SK-N-DZ (cell line): ENCODE results near the gene P2RX3.
"Not testable (repeated sequence)": the region's sequence is repeated elsewhere in the genome, so short reads cannot be mapped to it uniquely, and the experiment has no call there.

Experiments
- DNase-seq: peaks from one replicate; pipeline ENCODE4 v3.0.0-alpha.2; 2015; ENCODE audit warnings: low spot score

P2RX3 gene

GRCh38 chr11:57397394-57397990, 59.3 kb downstream of the P2RX3 start:
- no peak for DNase-seq

GRCh38 chr11:57399221-57399620, 61.1 kb downstream of the P2RX3 start:
- no peak for DNase-seq

DNA sequence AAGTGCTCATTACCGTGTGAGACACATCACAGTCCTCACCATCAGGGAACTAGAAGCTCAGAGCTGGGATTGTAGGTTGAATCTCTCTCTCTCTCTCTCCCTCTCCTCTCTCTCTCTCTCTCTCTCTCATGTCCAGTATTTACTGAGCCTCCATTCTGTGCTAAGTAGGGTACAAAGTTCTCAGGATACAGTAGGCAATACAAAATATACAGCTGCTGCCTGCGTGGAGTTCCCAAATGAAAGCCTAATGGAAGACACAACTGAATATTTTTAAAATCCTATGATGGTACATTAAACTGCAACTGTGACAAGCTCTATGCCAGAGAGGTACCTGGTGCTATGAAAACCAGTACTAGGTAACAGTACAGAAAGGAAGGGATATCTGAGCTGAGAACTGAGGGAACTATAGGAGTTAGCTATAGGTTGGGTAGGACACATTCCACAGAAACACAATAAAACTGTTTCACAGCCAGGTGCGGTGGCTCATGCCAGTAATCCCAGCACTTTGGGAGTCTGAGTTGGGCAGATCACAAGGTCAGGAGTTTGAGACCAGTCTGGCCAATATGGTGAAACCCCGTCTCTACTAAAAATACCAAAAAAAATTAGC, 61.9 kb downstream of the P2RX3 start:
- DNase-seq: no peak

- no peak for DNase-seq
These were observed 64.2 kb downstream of the P2RX3 start for GRCh38 chr11:57402188-57403002.

- not testable (repeated sequence) for DNase-seq
These were observed 65.0 kb downstream of the P2RX3 start for GRCh38 chr11:57403003-57403801.

DNA sequence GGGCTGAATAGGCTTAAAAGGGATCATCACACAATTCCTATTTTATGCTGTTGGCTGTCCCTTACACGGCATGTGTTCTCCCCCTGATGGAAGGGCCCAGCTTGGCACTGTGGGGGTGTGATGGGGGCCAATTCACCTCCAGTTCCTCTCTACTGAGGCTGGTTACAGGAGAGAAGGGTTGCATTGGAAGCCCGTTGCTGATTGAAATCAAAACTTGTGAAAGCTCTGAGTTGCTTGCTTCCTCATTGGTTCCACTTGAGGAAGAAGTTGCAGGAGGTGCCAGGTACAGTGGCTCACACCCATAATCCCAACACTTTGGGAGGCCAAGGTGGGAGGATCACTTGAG, 65.6 kb downstream of the P2RX3 start:
- no peak for DNase-seq

DNA sequence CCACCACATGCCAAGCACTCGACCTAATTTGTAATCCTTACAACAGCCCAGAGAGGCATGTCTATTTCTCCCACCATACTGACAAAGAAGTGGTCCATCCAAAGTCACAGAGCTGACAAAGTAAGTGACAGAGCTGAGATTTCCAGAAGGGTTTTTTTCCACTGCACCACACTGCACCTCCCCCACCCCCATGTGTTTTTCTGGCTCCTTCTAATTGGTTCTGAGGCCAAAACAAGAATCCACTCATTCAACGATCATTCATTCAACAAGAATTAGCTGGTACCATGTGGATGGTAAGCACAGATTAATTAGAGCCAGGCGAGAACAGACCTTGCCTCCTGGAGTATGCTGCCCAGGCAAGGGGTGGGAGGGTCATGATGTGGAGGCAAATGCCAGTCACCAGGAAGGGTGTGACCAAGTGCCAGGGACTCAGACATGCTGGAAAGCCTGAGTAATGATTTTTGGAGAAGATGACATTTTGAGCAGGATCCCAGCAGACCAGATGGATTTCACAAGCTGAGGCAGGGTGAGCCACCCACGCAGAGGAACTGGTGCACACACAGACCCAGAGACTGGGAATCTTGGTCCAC, 67.2 kb downstream of the P2RX3 start:
- DNase-seq: no peak

DNA sequence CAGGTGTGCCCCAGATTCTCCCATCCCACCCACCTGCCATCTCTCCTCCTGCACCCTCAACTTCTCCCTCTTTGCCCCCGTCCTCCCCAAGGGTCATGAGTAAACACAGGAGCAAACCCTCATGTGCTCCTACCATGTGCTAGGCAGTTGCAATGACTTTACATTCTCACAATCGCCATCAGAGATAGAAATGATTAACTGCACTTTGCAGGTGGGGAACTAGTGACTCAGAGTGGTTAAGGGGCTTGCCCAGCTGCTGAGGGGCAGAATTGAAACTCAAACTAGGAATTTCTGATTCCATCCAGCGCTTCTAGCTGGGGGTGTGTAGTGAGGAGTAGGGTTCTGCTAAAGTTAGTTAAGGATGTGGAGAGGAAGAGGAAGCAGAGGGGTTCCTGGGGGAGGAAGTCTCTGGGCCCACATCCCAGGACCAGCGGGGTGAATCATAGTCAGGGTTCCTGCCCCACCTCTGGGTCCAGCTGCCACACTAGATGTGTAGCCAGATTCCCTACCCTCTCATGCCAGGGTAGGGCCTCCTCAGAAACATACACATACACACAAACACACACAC, 68.3 kb downstream of the P2RX3 start:
- no peak for DNase-seq

- no peak for DNase-seq
These were observed 69.1 kb downstream of the P2RX3 start for GRCh38 chr11:57407010-57407920.

GRCh38 chr11:57407941-57408475, 69.9 kb downstream of the P2RX3 start:
- no peak for DNase-seq

DNA sequence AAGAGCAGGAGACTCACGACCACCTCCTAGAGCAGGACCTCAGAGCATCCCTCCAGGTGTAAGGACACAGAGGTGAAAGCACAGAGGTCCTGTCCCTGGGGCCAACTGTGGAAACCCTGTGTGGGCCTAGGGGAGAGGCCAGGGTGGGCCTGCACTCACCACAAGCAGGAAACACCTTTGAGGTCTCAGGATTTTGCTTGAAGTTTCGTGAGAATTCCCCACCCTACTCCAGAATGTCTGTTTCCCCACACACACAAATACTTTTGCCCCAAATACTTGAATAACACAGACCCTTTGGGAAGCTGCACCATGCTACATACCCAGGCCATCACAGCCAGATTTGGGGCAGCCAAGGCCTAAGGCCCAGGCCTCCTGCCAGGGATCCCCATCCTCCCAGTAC, 70.6 kb downstream of the P2RX3 start:
- no peak for DNase-seq

DNA sequence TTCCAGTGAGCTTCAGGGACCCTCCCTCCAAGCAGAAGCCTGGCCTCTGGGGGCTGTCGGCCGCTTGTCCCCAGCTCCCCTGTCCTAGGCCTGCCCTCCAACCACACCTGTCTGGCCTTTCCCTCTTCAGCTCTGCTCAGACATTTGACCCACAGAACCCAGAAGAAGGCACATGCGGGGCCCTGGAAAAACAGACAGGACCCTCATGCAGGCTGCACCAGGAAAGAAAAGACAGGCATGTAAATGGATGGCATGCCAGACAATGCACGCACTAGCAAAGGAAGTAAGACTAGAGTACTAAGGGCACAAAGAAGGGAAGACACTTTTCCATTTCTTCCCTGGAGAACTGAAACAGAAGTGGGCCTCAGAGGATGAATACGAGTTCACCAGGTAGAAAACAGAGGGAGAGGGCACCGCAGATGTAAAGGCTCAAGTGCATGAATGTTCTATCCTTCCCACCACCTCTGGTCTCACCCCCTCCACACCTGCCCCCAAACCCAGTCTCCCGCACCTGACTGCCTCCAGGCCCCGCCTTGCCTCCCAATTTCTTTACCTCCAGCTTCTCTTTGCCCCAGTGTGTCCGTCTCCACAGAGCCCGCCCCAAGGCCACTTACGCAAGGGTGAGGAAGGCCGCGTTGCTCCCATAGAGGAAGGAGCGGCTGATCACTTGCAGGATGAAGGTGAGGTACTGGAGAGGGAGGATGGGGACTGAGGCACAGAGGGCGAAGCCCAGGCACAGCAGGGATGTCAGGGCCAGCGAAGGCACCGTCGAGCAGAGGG, 71.4 kb downstream of the P2RX3 start:
- no peak for DNase-seq

GRCh38 chr11:57410287-57410686, 72.1 kb downstream of the P2RX3 start:
- DNase-seq: no peak

- no peak for DNase-seq
These were observed 75.5 kb downstream of the P2RX3 start for GRCh38 chr11:57413681-57414080.

DNA sequence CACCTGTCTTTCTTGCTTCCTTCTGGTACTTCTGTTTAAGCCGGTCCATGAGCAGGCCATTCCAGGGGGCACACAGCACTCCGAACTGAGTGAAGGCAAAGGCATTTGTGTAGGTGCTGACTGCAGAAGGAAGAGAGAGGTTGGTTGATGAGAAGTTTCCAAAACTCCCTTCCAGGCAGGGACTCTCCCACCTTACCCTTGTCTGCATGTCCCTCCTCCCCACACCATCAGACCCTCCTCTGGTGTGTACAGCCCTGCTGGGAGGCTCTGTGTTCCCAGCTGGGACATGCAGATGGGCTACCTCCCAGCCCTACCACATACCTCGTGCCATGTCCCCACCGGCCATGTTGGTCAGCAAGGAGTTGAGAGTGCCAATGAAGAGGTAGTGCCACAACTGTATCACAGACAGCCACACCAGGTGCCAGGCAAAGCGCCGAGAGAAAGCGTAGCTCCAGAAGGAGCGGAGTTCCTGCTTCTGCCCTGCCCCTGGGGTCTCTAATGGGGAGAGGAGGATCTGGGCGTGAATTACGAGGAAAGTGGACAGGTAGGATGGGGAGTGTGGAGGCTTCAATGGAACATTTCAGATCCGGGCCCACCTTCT, 76.6 kb downstream of the P2RX3 start:
- no peak for DNase-seq

DNA sequence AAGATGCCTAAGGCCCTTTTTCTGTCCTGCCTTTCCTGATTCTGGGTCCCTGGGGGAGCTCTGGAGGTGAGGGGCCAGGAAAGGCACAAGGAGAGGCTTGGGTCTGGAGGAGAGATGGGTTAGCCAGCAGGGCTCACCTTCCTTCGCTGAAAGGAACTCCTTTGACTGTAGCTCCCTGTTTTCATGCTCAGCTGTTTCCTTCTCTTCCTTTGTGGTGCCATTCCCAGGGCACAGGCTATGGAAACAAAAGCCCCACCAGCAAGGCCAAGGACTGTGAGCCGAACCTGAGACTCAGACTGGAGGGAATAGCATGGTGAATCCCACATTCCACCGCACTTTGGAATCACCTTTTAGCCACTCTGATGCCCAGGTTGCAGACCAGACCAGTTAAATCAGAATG, 78.3 kb downstream of the P2RX3 start:
- no peak for DNase-seq

DNA sequence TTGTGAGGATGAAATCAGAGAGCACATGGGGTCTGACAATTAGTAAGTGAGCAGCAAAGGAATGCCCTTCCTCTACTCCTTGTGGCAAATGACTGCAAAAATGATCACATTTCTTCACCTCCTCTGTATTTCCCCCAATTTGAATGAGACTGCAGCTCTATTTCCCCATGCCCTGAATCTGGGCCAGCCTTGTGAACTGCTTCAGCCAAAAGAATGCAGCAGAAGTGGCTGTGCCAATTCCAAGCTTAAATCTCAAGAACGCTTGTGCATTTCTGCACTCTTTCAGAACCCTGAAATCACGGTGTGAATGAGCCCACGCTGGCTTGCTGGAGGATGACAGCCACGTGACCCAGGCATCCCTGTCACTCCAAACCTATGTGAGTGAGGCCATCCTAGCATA, 78.9 kb downstream of the P2RX3 start:
- no peak for DNase-seq

DNA sequence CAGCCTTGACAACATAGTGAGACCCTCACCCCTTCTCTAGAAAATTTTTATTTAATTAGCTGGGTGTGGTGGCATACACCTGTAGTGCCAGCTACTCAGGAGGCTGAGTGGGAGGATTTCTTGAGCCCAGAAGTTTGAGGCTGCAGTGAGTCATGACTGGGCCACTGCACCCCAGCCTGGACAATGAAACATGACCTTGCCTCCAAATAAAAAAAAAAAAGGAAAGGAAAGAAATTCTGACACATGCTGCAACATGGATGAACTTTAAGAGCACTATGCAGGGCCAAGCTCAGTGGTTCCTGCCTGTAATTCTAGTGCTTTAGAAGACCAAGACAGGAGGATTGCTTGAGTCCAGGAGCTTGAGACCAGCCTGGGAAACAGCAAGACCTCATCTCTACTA, 80.0 kb downstream of the P2RX3 start:
- DNase-seq: no peak

- DNase-seq: no peak
These were observed 81.0 kb downstream of the P2RX3 start for GRCh38 chr11:57419146-57419545.
